ENCODE measurements around the gene PPIC.

PPIC gene

GRCh38 chr5:123036391-123037103 is at the start of gene PPIC:
TSS of gene PPIC (minus strand) at chr5:123036725. CDS start at chr5:123036625, 100 bp downstream.
- no peak for FAIRE-seq

- no peak for FAIRE-seq
Measured at GRCh38 chr5:123085638-123086286, 49.2 kb upstream of the PPIC start.

- FAIRE-seq, result no peak
Measured at GRCh38 chr5:123084730-123085605, 48.4 kb upstream of the PPIC start.

GRCh38 chr5:123083298-123083697 is 46.8 kb upstream of the PPIC start:
- no peak for FAIRE-seq

- no peak for FAIRE-seq
Measured at GRCh38 chr5:123080215-123080614, 43.7 kb upstream of the PPIC start.

- FAIRE-seq, result no peak
Measured at GRCh38 chr5:123075521-123076163, 39.1 kb upstream of the PPIC start.

GRCh38 chr5:123068368-123068938 is 31.9 kb upstream of the PPIC start:
- FAIRE-seq, result no peak

- no peak for FAIRE-seq
Measured at GRCh38 chr5:123066016-123066415, 29.5 kb upstream of the PPIC start.

- no peak for FAIRE-seq
Measured at GRCh38 chr5:123059455-123059854, 22.9 kb upstream of the PPIC start.

GRCh38 chr5:123051206-123051605 is 14.7 kb upstream of the PPIC start:
- no peak for FAIRE-seq

GRCh38 chr5:123047706-123048105 is 11.2 kb upstream of the PPIC start:
- FAIRE-seq, result no peak

GRCh38 chr5:123046222-123046621 is 9.7 kb upstream of the PPIC start:
- no peak for FAIRE-seq

GRCh38 chr5:123044926-123045617 is 8.5 kb upstream of the PPIC start:
- no peak for FAIRE-seq

- FAIRE-seq, result no peak
Measured at GRCh38 chr5:123039673-123040072, 3.1 kb upstream of the PPIC start.

GRCh38 chr5:123037104-123037418 is 536 bp upstream of the PPIC start:
- FAIRE-seq, result no peak

GRCh38 chr5:123035918-123036390 is 571 bp downstream of the PPIC start:
- FAIRE-seq, result no peak

- no peak for FAIRE-seq
Measured at GRCh38 chr5:123035360-123035917, 1.1 kb downstream of the PPIC start.

GRCh38 chr5:123033157-123033671 is 3.3 kb downstream of the PPIC start:
- no peak for FAIRE-seq

- FAIRE-seq, result no peak
Measured at GRCh38 chr5:123028222-123028621, 8.3 kb downstream of the PPIC start.

GRCh38 chr5:123014689-123015088 is 21.8 kb downstream of the PPIC start:
- no peak for FAIRE-seq

GRCh38 chr5:123012321-123012720 is 24.2 kb downstream of the PPIC start:
- no peak for FAIRE-seq

GRCh38 chr5:123007754-123008153 is 28.8 kb downstream of the PPIC start:
- no peak for FAIRE-seq
